ENCODE measurements around the gene MACROD2.

MACROD2 gene

GRCh38 chr20:14877301-14878028 is 882.1 kb downstream of the MACROD2 start:
- H3K4me3 ChIP-seq (replicated peaks; ENCODE audit: low read depth, low read length) = no peak overlapping the region
- DNase-seq (ENCODE audit: extremely low read depth, low read depth) = no peak
- TF ChIP-seq CTCF (IDR thresholded peaks at IDR 0.05; ENCODE audit: low read depth, low read length, missing control alignments) = no peak

DNA sequence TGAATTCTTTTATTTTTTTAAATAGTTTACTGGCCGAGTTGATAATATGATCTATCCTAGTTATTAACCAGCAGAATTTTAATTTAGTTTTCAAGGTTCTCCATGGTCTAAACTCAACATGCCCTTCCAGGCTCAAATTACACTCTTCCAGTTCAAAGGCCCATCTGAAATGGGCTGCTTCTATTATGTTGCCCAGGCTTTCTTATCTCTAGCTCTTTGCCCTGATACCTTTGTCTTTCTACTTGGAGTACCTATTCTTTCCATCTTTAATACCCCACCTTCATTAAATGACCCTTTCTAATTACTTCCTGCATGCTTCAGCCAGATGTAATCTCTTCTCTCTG is 883.3 kb downstream of the MACROD2 start:
- TF ChIP-seq CTCF (IDR thresholded peaks at IDR 0.05; ENCODE audit: low read depth, low read length, missing control alignments) = no peak
- no peak for DNase-seq (ENCODE audit: extremely low read depth, low read depth)
- H3K4me3 ChIP-seq (replicated peaks; ENCODE audit: low read depth, low read length) = no peak overlapping the region

GRCh38 chr20:14879020-14879697 is 883.8 kb downstream of the MACROD2 start:
- no peak for TF ChIP-seq CTCF (IDR thresholded peaks at IDR 0.05; ENCODE audit: low read depth, low read length, missing control alignments)
- no peak overlapping the region for H3K4me3 ChIP-seq (replicated peaks; ENCODE audit: low read depth, low read length)
- DNase-seq (ENCODE audit: extremely low read depth, low read depth) = peak; percentile 39

DNA sequence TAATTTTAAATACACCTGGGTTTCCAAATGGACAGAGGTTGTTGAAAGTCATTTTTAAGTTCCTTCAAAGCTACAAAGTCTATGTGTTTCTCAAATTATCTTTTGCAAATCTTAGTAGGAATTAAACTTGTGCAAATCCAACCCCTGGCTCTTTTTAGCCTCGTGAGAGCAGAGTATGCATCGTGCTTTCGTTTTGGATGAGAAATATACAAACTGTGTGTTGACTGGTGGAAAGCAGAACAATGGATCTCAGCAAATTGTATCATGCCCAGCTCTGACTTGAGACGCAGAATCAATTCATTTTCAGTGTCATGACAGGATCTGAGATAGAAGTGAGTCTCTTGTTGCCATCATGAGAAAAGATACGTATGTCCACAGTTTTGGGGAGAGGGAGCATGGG is 884.5 kb downstream of the MACROD2 start:
- H3K4me3 ChIP-seq (replicated peaks; ENCODE audit: low read depth, low read length) = no peak overlapping the region
- TF ChIP-seq CTCF (IDR thresholded peaks at IDR 0.05; ENCODE audit: low read depth, low read length, missing control alignments) = no peak
- DNase-seq (ENCODE audit: extremely low read depth, low read depth) = no peak

GRCh38 chr20:14881518-14881917 is 886.2 kb downstream of the MACROD2 start:
- H3K4me3 ChIP-seq (replicated peaks; ENCODE audit: low read depth, low read length) = no peak overlapping the region
- DNase-seq (ENCODE audit: extremely low read depth, low read depth) = no peak
- TF ChIP-seq CTCF (IDR thresholded peaks at IDR 0.05; ENCODE audit: low read depth, low read length, missing control alignments) = no peak

- H3K4me3 ChIP-seq (replicated peaks; ENCODE audit: low read depth, low read length) = no peak overlapping the region
- TF ChIP-seq CTCF (IDR thresholded peaks at IDR 0.05; ENCODE audit: low read depth, low read length, missing control alignments) = no peak
- no peak for DNase-seq (ENCODE audit: extremely low read depth, low read depth)
Measured at GRCh38 chr20:14882157-14882556, 886.8 kb downstream of the MACROD2 start.

Measured in HFF-Myc (cell line).